SK-N-SH treated with all-trans-retinoic acid at 6 μM for 48 hours (cell line): ENCODE measurements around the gene COL21A1.

Experiments used
- CSDC2 ChIP-seq: fragments of 250-450 bp; sonication (Bioruptor Pico); IDR thresholded peaks from 2 replicates; pipeline ENCODE4 v1.5.0; 2020; ENCODE audit warnings: mild to moderate bottlenecking, moderate library complexity
- ESRRG ChIP-seq: fragments of 250-450 bp; sonication (Bioruptor Pico); IDR thresholded peaks from 2 replicates; pipeline ENCODE4 v1.6.1; 2021; ENCODE audit warnings: mild to moderate bottlenecking
- PPARA ChIP-seq: fragments of 250-450 bp; sonication (Bioruptor Pico); IDR thresholded peaks from 2 replicates; pipeline ENCODE4 v1.5.0; 2020; ENCODE audit warnings: mild to moderate bottlenecking, borderline replicate concordance
- TCF4 ChIP-seq: fragments of 250-450 bp; sonication (Bioruptor Pico); IDR thresholded peaks from 2 replicates; pipeline ENCODE4 v1.8.0; 2021; ENCODE audit warnings: mild to moderate bottlenecking, moderate library complexity, borderline replicate concordance
- ZFP30 ChIP-seq: fragments of 450-650 bp; formaldehyde crosslinking; IDR thresholded peaks from 2 replicates; pipeline ENCODE4 v1.5.0; 2022; ENCODE audit warnings: mild to moderate bottlenecking, moderate library complexity
- ZNF565 ChIP-seq: fragments of 450-650 bp; formaldehyde crosslinking; conservative IDR thresholded peaks from 2 replicates; pipeline ENCODE4 v1.5.0; 2020; ENCODE audit warnings: low read depth, mild to moderate bottlenecking, moderate library complexity
- ZNF70 ChIP-seq: fragments of 450-650 bp; formaldehyde crosslinking; IDR thresholded peaks from 2 replicates; pipeline ENCODE4 v1.5.0; 2020; ENCODE audit warnings: mild to moderate bottlenecking, moderate library complexity
- TF ChIP-seq, protein P1 (sequence below): fragments of 250-450 bp; sonication (Bioruptor Pico); IDR thresholded peaks from 2 replicates; pipeline ENCODE4 v1.8.0; 2020; ENCODE audit warnings: mild to moderate bottlenecking, moderate library complexity, borderline replicate concordance

DNA sequence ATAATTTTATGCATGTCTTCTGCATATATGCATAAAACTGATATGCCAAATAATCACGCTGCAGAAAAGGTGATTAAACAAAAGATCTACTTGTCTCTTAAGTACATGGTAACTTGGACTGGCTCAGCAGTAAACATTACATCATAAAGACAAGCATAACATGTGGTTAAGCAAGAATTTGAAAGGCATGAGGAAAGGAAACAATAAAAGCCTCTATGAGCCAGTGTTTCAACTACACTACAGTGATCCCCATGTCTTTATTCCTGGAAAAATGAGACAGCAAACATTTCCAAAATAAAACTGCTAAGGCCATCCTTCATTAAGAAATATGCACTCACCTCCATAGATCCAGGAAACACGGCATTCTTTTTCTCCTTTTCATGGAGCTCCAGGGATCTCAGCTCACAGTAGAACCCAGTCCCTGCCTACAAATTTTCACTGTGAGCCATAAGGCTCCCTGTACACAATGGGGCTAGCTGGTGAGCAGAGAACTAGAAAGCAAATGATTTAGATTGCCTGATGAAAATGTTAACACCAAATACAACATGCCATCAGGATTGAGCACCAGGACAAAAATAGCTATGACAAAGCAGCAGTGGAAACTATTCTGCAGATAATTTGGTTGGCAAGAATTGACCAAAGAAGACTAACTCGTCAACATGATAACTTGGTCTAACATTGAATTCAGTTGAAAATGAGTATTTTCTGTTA lies 156.1 kb downstream of the COL21A1 start:
- TF ChIP-seq, protein P1, sequence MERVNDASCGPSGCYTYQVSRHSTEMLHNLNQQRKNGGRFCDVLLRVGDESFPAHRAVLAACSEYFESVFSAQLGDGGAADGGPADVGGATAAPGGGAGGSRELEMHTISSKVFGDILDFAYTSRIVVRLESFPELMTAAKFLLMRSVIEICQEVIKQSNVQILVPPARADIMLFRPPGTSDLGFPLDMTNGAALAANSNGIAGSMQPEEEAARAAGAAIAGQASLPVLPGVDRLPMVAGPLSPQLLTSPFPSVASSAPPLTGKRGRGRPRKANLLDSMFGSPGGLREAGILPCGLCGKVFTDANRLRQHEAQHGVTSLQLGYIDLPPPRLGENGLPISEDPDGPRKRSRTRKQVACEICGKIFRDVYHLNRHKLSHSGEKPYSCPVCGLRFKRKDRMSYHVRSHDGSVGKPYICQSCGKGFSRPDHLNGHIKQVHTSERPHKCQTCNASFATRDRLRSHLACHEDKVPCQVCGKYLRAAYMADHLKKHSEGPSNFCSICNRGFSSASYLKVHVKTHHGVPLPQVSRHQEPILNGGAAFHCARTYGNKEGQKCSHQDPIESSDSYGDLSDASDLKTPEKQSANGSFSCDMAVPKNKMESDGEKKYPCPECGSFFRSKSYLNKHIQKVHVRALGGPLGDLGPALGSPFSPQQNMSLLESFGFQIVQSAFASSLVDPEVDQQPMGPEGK (CRISPR knock-in tag), result no peak
- TF ChIP-seq ZNF565 (CRISPR knock-in tag), result no peak
- TF ChIP-seq TCF4 (CRISPR knock-in tag), result no peak
- TF ChIP-seq ZFP30 (CRISPR knock-in tag), result no peak
- no peak for TF ChIP-seq ZNF70 (CRISPR knock-in tag)
- TF ChIP-seq ESRRG (CRISPR knock-in tag), result no peak
- TF ChIP-seq PPARA (CRISPR knock-in tag), result no peak
- TF ChIP-seq CSDC2 (CRISPR knock-in tag), result no peak
